Suprapubic skin (tissue), 3 donors: ENCODE results near the gene FAAP24.
"Not testable (repeated sequence)": the region's sequence is repeated elsewhere in the genome, so short reads cannot be mapped to it uniquely, and the experiment has no call there.

Source experiments
- CTCF ChIP-seq, 2 donors: fragments of 200-600 bp in 1 of 2; fragments of 450-650 bp in 1 of 2; sonication (generic) in 1 of 2; IDR thresholded peaks; one replicate each; pipeline ENCODE4 v1.5.1; 2016 to 2019; ENCODE audit warnings: antibody characterized with exemption in 2 of 2, mild to moderate bottlenecking in 1 of 2, moderate library complexity in 1 of 2
- EP300 ChIP-seq: sonication (generic); formaldehyde crosslinking; IDR thresholded peaks from one replicate; pipeline ENCODE4 v1.6.1; 2017; ENCODE audit warnings: antibody characterized with exemption
- POLR2A ChIP-seq, 2 donors: fragments of 450-650 bp; IDR thresholded peaks; one replicate each; pipeline ENCODE4 v1.6.1; 2017; ENCODE audit warnings: antibody characterized with exemption in 2 of 2, mild to moderate bottlenecking in 2 of 2, moderate library complexity in 2 of 2

GRCh38 chr19:32997061-32997464 is 25.0 kb downstream of the FAAP24 start:
- not testable (repeated sequence) for TF ChIP-seq CTCF (IDR thresholded peaks at IDR 0.05); POLR2A (IDR thresholded peaks at IDR 0.05); EP300
